IMR-90 (cell line): ENCODE data around the gene TMSB10. TPM values are rescaled to one million over a fixed set of nuclear protein-coding genes. Genes with fewer than 3 reads are reported as not detected.

Source experiments
- ATAC-seq: fragments of 200-7000 bp; cut with Tn5 transposase; 2 replicates; pipeline ENCODE4 v1.9.1; 2020; ENCODE audit warnings: low read depth, mild to moderate bottlenecking, moderate library complexity
- BruUV-seq: library from RNA; stranded (reverse); fragments of 400-500 nt; replicated peaks from 2 replicates; lab custom pipeline; 2021; lab: Mats Ljungman, UMichigan
- CTCF ChIA-PET: fragments of 300-600 bp; formaldehyde crosslinking; extraction: SDS; loops from one replicate; lab custom pipeline; 2021; ENCODE audit warnings: antibody characterized with exemption; lab: Yijun Ruan, JAX
- POLR2A ChIA-PET: fragments of 300-600 bp; sonication (Branson Sonifier 250); formaldehyde crosslinking; loops from one replicate; lab custom pipeline; 2022; ENCODE audit warnings: antibody characterized with exemption; ENCODE audit not compliant: unreplicated experiment; lab: Charles Lee
- DNase-seq: peaks from one replicate; pipeline ENCODE4 v3.0.0; 2013
- H2AFZ ChIP-seq: replicated peaks from 2 replicates; pipeline ENCODE3; 2013; ENCODE audit warnings: low read length, mild to moderate bottlenecking; ENCODE audit not compliant: poor library complexity
- H2AK5ac ChIP-seq: 2 replicates; pipeline ENCODE4 v1.6.1; 2013; ENCODE audit warnings: low read depth, low read length, inconsistent platforms
- H2AK9ac ChIP-seq: replicated peaks from 2 replicates; pipeline ENCODE3; 2013; ENCODE audit warnings: mild to moderate bottlenecking, low read depth, low read length, moderate library complexity; ENCODE audit not compliant: poor library complexity
- H2BK120ac ChIP-seq: 2 replicates; pipeline ENCODE4 v1.6.1; 2013; ENCODE audit warnings: low read depth, low read length, inconsistent platforms
- H2BK15ac ChIP-seq: 3 replicates; pipeline ENCODE4 v1.6.1; 2013; ENCODE audit warnings: low read depth, low read length, inconsistent platforms
- H2BK20ac ChIP-seq: 2 replicates; pipeline ENCODE4 v1.6.1; 2013; ENCODE audit warnings: low read depth, mild to moderate bottlenecking, inconsistent platforms, low read length, moderate library complexity
- H2BK5ac ChIP-seq: 2 replicates; pipeline ENCODE4 v1.6.1; 2013; ENCODE audit warnings: mild to moderate bottlenecking, low read depth, low read length, inconsistent platforms; ENCODE audit not compliant: poor library complexity, severe bottlenecking
- H3K14ac ChIP-seq: replicated peaks from 2 replicates; pipeline ENCODE4 v1.6.1; 2013; ENCODE audit warnings: low read depth, low read length, inconsistent platforms
- H3K18ac ChIP-seq: 2 replicates; pipeline ENCODE4 v1.6.1; 2013; ENCODE audit warnings: low read depth, low read length, control low read depth
- H3K23ac ChIP-seq: 2 replicates; pipeline ENCODE4 v1.6.1; 2013; ENCODE audit warnings: low read depth, low read length, inconsistent platforms
- H3K27ac ChIP-seq: 2 replicates; pipeline ENCODE4 v1.5.1; 2013; ENCODE audit warnings: mild to moderate bottlenecking, control low read depth, low read length; ENCODE audit not compliant: insufficient read depth
- H3K27me3 ChIP-seq: 2 replicates; pipeline ENCODE4 v1.6.1; 2013; ENCODE audit warnings: low read length; ENCODE audit not compliant: control insufficient read depth, insufficient read depth
- H3K36me3 ChIP-seq: 2 replicates; pipeline ENCODE4 v1.6.1; 2013; ENCODE audit warnings: low read length, mixed read lengths; ENCODE audit not compliant: control insufficient read depth, insufficient read depth
- H3K4ac ChIP-seq: 2 replicates; pipeline ENCODE4 v1.6.1; 2013; ENCODE audit warnings: low read depth, low read length, inconsistent platforms
- H3K4me1 ChIP-seq: 2 replicates; pipeline ENCODE4 v1.6.1; 2013; ENCODE audit warnings: low read length, mixed read lengths; ENCODE audit not compliant: control insufficient read depth, insufficient read depth
- H3K4me2 ChIP-seq: 2 replicates; pipeline ENCODE4 v1.6.1; 2013; ENCODE audit warnings: low read depth, mild to moderate bottlenecking, control low read depth, low read length, moderate library complexity
- H3K4me3 ChIP-seq: 2 replicates; pipeline ENCODE4 v1.5.1; 2013; ENCODE audit warnings: low read depth, mild to moderate bottlenecking, control low read depth, low read length, moderate library complexity; ENCODE audit not compliant: insufficient read depth
- H3K56ac ChIP-seq: 2 replicates; pipeline ENCODE4 v1.6.1; 2013; ENCODE audit warnings: low read length, inconsistent platforms; ENCODE audit not compliant: insufficient read depth; ENCODE audit errors: extremely low read depth
- H3K79me1 ChIP-seq, 2 experiments: 2 replicates each; pipeline ENCODE4 v1.6.1; 2013; ENCODE audit warnings: low read length in 2 of 2, inconsistent platforms in 1 of 2, low read depth in 1 of 2
- H3K9ac ChIP-seq: 2 replicates; pipeline ENCODE4 v1.6.1; 2013; ENCODE audit warnings: low read depth, low read length, control low read depth
- H3K9me1 ChIP-seq: 2 replicates; pipeline ENCODE4 v1.6.1; 2013; ENCODE audit warnings: low read length, inconsistent platforms; ENCODE audit not compliant: insufficient read depth
- H3K9me3 ChIP-seq: 2 replicates; pipeline ENCODE4 v1.6.1; 2013; ENCODE audit warnings: low read length; ENCODE audit not compliant: control insufficient read depth, insufficient read depth
- H4K20me1 ChIP-seq: 2 replicates; pipeline ENCODE4 v1.6.1; 2013; ENCODE audit warnings: low read length, inconsistent platforms; ENCODE audit not compliant: insufficient read depth
- H4K5ac ChIP-seq: 2 replicates; pipeline ENCODE4 v1.6.1; 2013; ENCODE audit warnings: mild to moderate bottlenecking, low read depth, low read length, control low read depth
- H4K8ac ChIP-seq, 2 experiments: 2 replicates each; pipeline ENCODE4 v1.6.1; 2013; ENCODE audit warnings: low read depth in 2 of 2, low read length in 2 of 2, control low read depth in 1 of 2, inconsistent platforms in 1 of 2
- H4K91ac ChIP-seq: 2 replicates; pipeline ENCODE4 v1.6.1; 2013; ENCODE audit warnings: low read depth, low read length, inconsistent platforms; ENCODE audit not compliant: insufficient read depth
- FOS ChIP-seq: fragments of 150-350 bp; IDR thresholded peaks from 2 replicates; pipeline ENCODE4 v1.6.1; 2016; ENCODE audit warnings: low read depth, low read length
- POLR2A ChIP-seq: IDR thresholded peaks from 2 replicates; pipeline ENCODE4 v1.6.1; 2012; ENCODE audit warnings: mild to moderate bottlenecking, low read depth, low read length
- WGBS, 2 experiments: methylation state at CpG; one replicate each; pipeline versions ENCODE4 v1.1.5 to v1.1.7; 2013; ENCODE audit warnings: missing lambda C conversion rate in 2 of 2; ENCODE audit not compliant: insufficient read length in 1 of 2; ENCODE audit errors: extremely low coverage in 2 of 2; 5-methylcytosine and 5-hydroxymethylcytosine counted together
- dilution Hi-C: fragments of 300-500 bp; cut with HindIII; formaldehyde crosslinking; loops from one replicate; pipeline ENCODE4 v1.14.3; 2018; ENCODE audit warnings: low sequenced_read_pairs; ENCODE audit not compliant: unreplicated experiment
- in situ Hi-C: fragments of 300-500 bp; cut with MboI; formaldehyde crosslinking; loops from 3 replicates; pipeline ENCODE4 v1.14.3; 2019; ENCODE audit warnings: low sequenced_read_pairs, inconsistent platforms, mixed read lengths
- intact Hi-C: fragments of 100-400 bp; cut with micrococcal nuclease; formaldehyde crosslinking; loops from 2 replicates; pipeline ENCODE4 v1.10.0; 2022
- polyA plus RNA-seq, 3 experiments: library from polyadenylated mRNA; depleted of rRNA; stranded (reverse); fragments of >200 nt; gene quantifications; 2 replicates each; pipeline ENCODE4 v1.2.3, GENCODE V29; 2012; ENCODE audit warnings: low replicate concordance in 1 of 3
- total RNA-seq: library from RNA; depleted of rRNA; stranded (reverse); fragments of >200 nt; gene quantifications from 2 replicates; pipeline ENCODE4 v1.2.3, GENCODE V29; 2012

TMSB10 gene
- total and polyA plus RNA-seq, 2 of the 4 experiments (the other 2 are of a cell fraction) = 3,620 to 5,527 TPM

- ATAC-seq (no peak), DNase-seq (no peak)
- H2BK120ac ChIP-seq = no peak overlapping the region
- no peaks in the 10 kb centered on the region for H3K9me1 ChIP-seq
- no peak overlapping the region for H3K18ac ChIP-seq
- no peak overlapping the region for H3K9ac ChIP-seq
- POLR2A ChIA-PET = interaction anchor here (0.9 kb wide), 1 partner anchor 11 kb away, joined by 3 read pairs; no protein-coding TSS in a partner anchor
- H2AFZ ChIP-seq = peak overlapping the region; percentile 29
- H3K27ac ChIP-seq = no peak overlapping the region
- CTCF ChIA-PET = no interaction called here
- no peak overlapping the region for H2BK20ac ChIP-seq
- H4K5ac ChIP-seq = no peak overlapping the region
- H3K4me3 ChIP-seq = no peak overlapping the region
- intact Hi-C loops (no loop called here), dilution Hi-C loops (no loop called here), in situ Hi-C loops (no loop called here)
- H3K36me3 ChIP-seq = peaks cover 22% of the 10 kb centered on the region
- H3K4ac ChIP-seq = no peak overlapping the region
- H2AK5ac ChIP-seq = peak overlapping the region; percentile 41
- H3K27me3 ChIP-seq = no peaks in the 10 kb centered on the region
- no peak overlapping the region for H3K4me2 ChIP-seq
- no peak overlapping the region for H3K56ac ChIP-seq
- peaks cover 2% of the 10 kb centered on the region; the same call in 1 of the 2 replicates for H3K4me1 ChIP-seq
- no peak overlapping the region for H2AK9ac ChIP-seq
- no TSS peak for BruUV-seq
- no peak overlapping the region for H2BK15ac ChIP-seq
- peak overlapping the region; percentile 2 for H2BK5ac ChIP-seq
- TF ChIP-seq FOS = no peak
- TF ChIP-seq POLR2A = 0 out of 2 replicates have a peak, but pooled peaks have one; percentile 18
- H3K9me3 ChIP-seq = no peaks in the 10 kb centered on the region
- no peak overlapping the region for H4K91ac ChIP-seq
- H4K8ac ChIP-seq = 0 out of 4 replicates have a peak overlapping the region, but pooled peaks of 1 of the 2 experiments have one; percentile 34
- peaks cover 11 to 38% of the 10 kb centered on the region in 2 experiments for H3K79me1 ChIP-seq
- peaks cover 23% of the 10 kb centered on the region for H4K20me1 ChIP-seq
- H3K14ac ChIP-seq = no peak overlapping the region
- H3K23ac ChIP-seq = no peak overlapping the region
- WGBS, 2 experiments = 90% methylated on average over 2 of the region's 2 CpGs; no CpG with 5 or more reads in 1 of the 2 experiments
Measured at GRCh38 chr2:84908948-84909713, 3.7 kb downstream of the TMSB10 start.
